Measurements from ENCODE around the gene ZFP36L1. TPM values are rescaled to one million over a fixed set of nuclear protein-coding genes. Genes with fewer than 3 reads are reported as not detected.

Gene ZFP36L1
- total and polyA plus RNA-seq, 9 of the 15 experiments (the other 6 are each of a cell fraction or from before 2014, with no cell fraction given): 1.3 to 26.6 (median 3.7) TPM

Other genes with a start within 250 kb of the ZFP36L1 start
- gene ACTN1, start 186.2 kb upstream of the ZFP36L1 start, total RNA-seq (2014; rRNA removed): 42.5 and 47.3 TPM in 2 replicates
- 15.9 and 16.8 TPM in 2 replicates for gene ACTN1, start 186.2 kb upstream of the ZFP36L1 start, total RNA-seq (2014; rRNA removed; fragmentation: Illumina TruSeq; extraction: Trizol)
- 26.1 and 26.8 TPM in 2 replicates for gene ACTN1, start 186.2 kb upstream of the ZFP36L1 start, total RNA-seq (2015; rRNA removed; fragmentation: Illumina TruSeq; extraction: Trizol)
- 62.3 and 67.7 TPM in 2 replicates for gene ACTN1, start 186.2 kb upstream of the ZFP36L1 start, total RNA-seq (2021)
- 37.3 and 44.7 TPM in 2 replicates for gene ACTN1, start 186.2 kb upstream of the ZFP36L1 start, polyA plus RNA-seq (2011; rRNA removed)
- 56.9 and 59.2 TPM in 2 replicates for gene ACTN1, start 186.2 kb upstream of the ZFP36L1 start, polyA plus RNA-seq (2014; fragmentation: Illumina TruSeq; extraction: Trizol)
- 1 to 10 TPM; 2.2 to 5.6 TPM for gene ACTN1, start 186.2 kb upstream of the ZFP36L1 start, polyA plus RNA-seq (2014; fragmentation: Nextera tagmentation; extraction: Ambion mirVana)
- gene ACTN1, start 186.2 kb upstream of the ZFP36L1 start, polyA plus RNA-seq (2014; rRNA removed): 30.8 and 34.5 TPM in 2 replicates